Brain microvascular endothelial cell (primary cell): ENCODE measurements around the gene SDC1.

Experiments
- DNase-seq: peaks from one replicate; pipeline ENCODE4 v3.0.0-alpha.2; 2020
- H3K27ac ChIP-seq: fragments of 250-450 bp; sonication (Bioruptor Pico); 2 replicates; pipeline ENCODE4 v1.5.1; 2020; ENCODE audit warnings: mild to moderate bottlenecking, moderate library complexity
- H3K27me3 ChIP-seq: fragments of 250-450 bp; sonication (Bioruptor Pico); replicated peaks from 2 replicates; pipeline ENCODE4 v1.5.1; 2020; ENCODE audit warnings: mild to moderate bottlenecking
- H3K36me3 ChIP-seq: fragments of 250-450 bp; sonication (Bioruptor Pico); replicated peaks from 2 replicates; pipeline ENCODE4 v1.5.1; 2020; ENCODE audit warnings: mild to moderate bottlenecking
- H3K4me3 ChIP-seq: 2 replicates; pipeline ENCODE4 v1.5.1; 2011; ENCODE audit warnings: low read depth, mild to moderate bottlenecking, control low read depth, low read length, moderate library complexity
- CTCF ChIP-seq: IDR thresholded peaks from 2 replicates; pipeline ENCODE4 v1.5.1; 2011; ENCODE audit warnings: low read depth, mild to moderate bottlenecking, moderate library complexity, low read length, control low read depth, inconsistent platforms; ENCODE audit errors: missing control alignments
- in situ Hi-C: cut with HindIII; loops from 2 replicates; pipeline ENCODE4 v1.10.0; 2017; ENCODE audit warnings: low sequenced_read_pairs, low pct_ligation_motif_present

The SDC1 gene

GRCh38 chr2:20190170-20190569 is 34.8 kb downstream of the SDC1 start:
- no peaks in the 10 kb centered on the region for H3K36me3 ChIP-seq
- no peak overlapping the region for H3K4me3 ChIP-seq
- TF ChIP-seq CTCF = no peak
- DNase-seq = no peak
- no peaks in the 10 kb centered on the region for H3K27me3 ChIP-seq
- H3K27ac ChIP-seq = no peak overlapping the region
- in situ Hi-C loops = no loop called here

GRCh38 chr2:20189299-20189931 is 35.5 kb downstream of the SDC1 start:
- no peak for DNase-seq
- in situ Hi-C loops = no loop called here
- H3K36me3 ChIP-seq = no peaks in the 10 kb centered on the region

GRCh38 chr2:20188851-20189250 is 36.1 kb downstream of the SDC1 start:
- in situ Hi-C loops = no loop called here
- Histone ChIP-seq H3K27me3 (no peaks in the 10 kb centered on the region), H3K27ac (no peak overlapping the region), H3K36me3 (no peaks in the 10 kb centered on the region), H3K4me3 (no peak overlapping the region)
- TF ChIP-seq CTCF = no peak
- no peak for DNase-seq

More at GRCh38 chr2:20189299-20189931, 35.5 kb downstream of the SDC1 start:
- Histone ChIP-seq H3K27ac (no peak overlapping the region), H3K27me3 (no peaks in the 10 kb centered on the region), H3K4me3 (no peak overlapping the region)
- TF ChIP-seq CTCF = no peak

- Histone ChIP-seq H3K36me3 (no peaks in the 10 kb centered on the region), H3K27ac (no peak overlapping the region), H3K27me3 (no peaks in the 10 kb centered on the region), H3K4me3 (no peak overlapping the region)
- in situ Hi-C loops = no loop called here
- no peak for TF ChIP-seq CTCF
- DNase-seq = no peak
These were observed 36.7 kb downstream of the SDC1 start for GRCh38 chr2:20188201-20188600.

GRCh38 chr2:20187331-20187730 is 37.6 kb downstream of the SDC1 start:
- Histone ChIP-seq H3K4me3 (no peak overlapping the region), H3K27me3 (no peaks in the 10 kb centered on the region), H3K36me3 (no peaks in the 10 kb centered on the region), H3K27ac (no peak overlapping the region)
- TF ChIP-seq CTCF = no peak
- DNase-seq = no peak
- in situ Hi-C loops = no loop called here

- Histone ChIP-seq H3K4me3 (no peak overlapping the region), H3K27ac (peak overlapping the region; percentile 77), H3K36me3 (no peaks in the 10 kb centered on the region), H3K27me3 (no peaks in the 10 kb centered on the region)
- no peak for TF ChIP-seq CTCF
- DNase-seq = no peak
- in situ Hi-C loops = no loop called here
These were observed 38.1 kb downstream of the SDC1 start for GRCh38 chr2:20186855-20187187.
